SK-N-MC (cell line): ENCODE data around the gene KRTAP12-4.

ENCODE experiments used
- EZH2 ChIP-seq: fragments of 200-600 bp; sonication (generic); IDR thresholded peaks from one replicate; pipeline ENCODE4 v1.6.1; 2017; ENCODE audit warnings: antibody characterized with exemption
- FOXP2 ChIP-seq: optimal IDR thresholded peaks from 2 replicates; pipeline ENCODE3; 2011; ENCODE audit warnings: mild to moderate bottlenecking, moderate library complexity; ENCODE audit not compliant: insufficient read depth; ENCODE audit errors: extremely low read length, control extremely low read depth
- POLR2AphosphoS5 ChIP-seq: IDR thresholded peaks from 2 replicates; pipeline ENCODE4 v1.6.1; 2012; ENCODE audit warnings: mild to moderate bottlenecking, low read depth, low read length, borderline replicate concordance

GRCh38 chr21:44618504-44618903 lies 36.0 kb downstream of the KRTAP12-4 start:
- TF ChIP-seq POLR2AphosphoS5 (no peak), EZH2 (no peak), FOXP2 (no peak)
